ENCODE measurements around the gene FOXO3.

Gene FOXO3

DNA sequence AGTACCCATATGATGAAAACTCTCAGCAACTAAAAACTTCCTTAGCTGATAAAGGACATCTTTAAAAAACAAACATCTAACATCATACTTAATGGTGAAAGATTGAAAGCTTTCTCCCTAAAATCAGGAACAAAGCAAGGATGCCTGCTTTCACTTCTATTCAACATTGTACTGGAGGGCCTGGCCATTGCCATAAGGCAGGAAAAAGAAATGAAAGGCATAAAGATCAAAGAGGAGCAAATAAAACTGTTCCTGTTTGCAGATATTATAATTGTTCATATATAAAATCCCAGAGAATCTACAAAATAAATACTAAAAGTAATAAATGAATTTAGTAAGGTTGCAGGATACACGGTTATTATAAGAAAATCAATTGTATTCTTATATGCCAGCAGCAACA is 162.9 kb downstream of the FOXO3 start:
- WGBS (ENCODE audit: extremely low coverage, insufficient coverage, low lambda C conversion rate) = no CpG with 5 or more reads among the region's 1 CpG

GRCh38 chr6:108726726-108727339 is 166.1 kb downstream of the FOXO3 start:
- no peak overlapping the region for H3K27ac ChIP-seq (ENCODE audit: low read depth, low read length)
- H2BK5ac ChIP-seq (ENCODE audit: low read length) = no peak overlapping the region
- H3K23ac ChIP-seq (ENCODE audit: low read length) = no peak overlapping the region
- H3K4me3 ChIP-seq (ENCODE audit: low read length) = no peak overlapping the region
- no peaks in the 10 kb centered on the region for H3K4me1 ChIP-seq (ENCODE audit: control insufficient read depth, low read depth, low read length)
- H3K79me2 ChIP-seq (ENCODE audit: control insufficient read depth, insufficient read depth, low read length) = no peaks in the 10 kb centered on the region
- H3K79me1 ChIP-seq (ENCODE audit: low read length) = no peaks in the 10 kb centered on the region
- no peak overlapping the region for H2AK5ac ChIP-seq (ENCODE audit: low read length)
- H4K8ac ChIP-seq (ENCODE audit: low read depth, low read length) = no peak overlapping the region
- H3K27me3 ChIP-seq (ENCODE audit: insufficient read depth, low read length, poor library complexity) = no peaks in the 10 kb centered on the region
- no peak overlapping the region for H3K18ac ChIP-seq (ENCODE audit: low read length)
- no peak overlapping the region for H2BK120ac ChIP-seq (ENCODE audit: low read depth, low read length)
- H2BK15ac ChIP-seq (replicated peaks; ENCODE audit: low read depth) = no peak overlapping the region
- no peak overlapping the region for H3K4ac ChIP-seq (ENCODE audit: low read depth, low read length)
- no peak overlapping the region for H3K9ac ChIP-seq (ENCODE audit: low read length)
- no peak for DNase-seq
- no peak overlapping the region for H3K56ac ChIP-seq (ENCODE audit: low read length)
- H3K4me2 ChIP-seq (ENCODE audit: low read length) = no peak overlapping the region
- no peaks in the 10 kb centered on the region for H3K36me3 ChIP-seq (ENCODE audit: control insufficient read depth, insufficient read depth, low read length)
- H4K5ac ChIP-seq (ENCODE audit: low read length) = no peak overlapping the region
- no CpG with 5 or more reads among the region's 7 CpGs for WGBS (ENCODE audit: extremely low coverage, insufficient coverage, low lambda C conversion rate)

More for the DNA sequence above, 162.9 kb downstream of the FOXO3 start:
- no peaks in the 10 kb centered on the region for H3K79me2 ChIP-seq (ENCODE audit: control insufficient read depth, insufficient read depth, low read length)
- no peak for DNase-seq
- H2BK15ac ChIP-seq (replicated peaks; ENCODE audit: low read depth) = no peak overlapping the region
- H3K23ac ChIP-seq (ENCODE audit: low read length) = no peak overlapping the region
- no peaks in the 10 kb centered on the region for H3K79me1 ChIP-seq (ENCODE audit: low read length)
- H2AK5ac ChIP-seq (ENCODE audit: low read length) = no peak overlapping the region
- H3K4me3 ChIP-seq (ENCODE audit: low read length) = no peak overlapping the region
- no peak overlapping the region for H3K4ac ChIP-seq (ENCODE audit: low read depth, low read length)
- H2BK120ac ChIP-seq (ENCODE audit: low read depth, low read length) = no peak overlapping the region
- H3K9ac ChIP-seq (ENCODE audit: low read length) = no peak overlapping the region
- no peak overlapping the region for H4K5ac ChIP-seq (ENCODE audit: low read length)
- no peak overlapping the region for H3K56ac ChIP-seq (ENCODE audit: low read length)
- H3K36me3 ChIP-seq (ENCODE audit: control insufficient read depth, insufficient read depth, low read length) = no peaks in the 10 kb centered on the region
- no peaks in the 10 kb centered on the region for H3K27me3 ChIP-seq (ENCODE audit: insufficient read depth, low read length, poor library complexity)
- H3K18ac ChIP-seq (ENCODE audit: low read length) = no peak overlapping the region
- no peak overlapping the region for H3K4me2 ChIP-seq (ENCODE audit: low read length)
- H2BK5ac ChIP-seq (ENCODE audit: low read length) = no peak overlapping the region
- no peak overlapping the region for H3K27ac ChIP-seq (ENCODE audit: low read depth, low read length)
- H4K8ac ChIP-seq (ENCODE audit: low read depth, low read length) = no peak overlapping the region
- H3K4me1 ChIP-seq (ENCODE audit: control insufficient read depth, low read depth, low read length) = no peaks in the 10 kb centered on the region

DNA sequence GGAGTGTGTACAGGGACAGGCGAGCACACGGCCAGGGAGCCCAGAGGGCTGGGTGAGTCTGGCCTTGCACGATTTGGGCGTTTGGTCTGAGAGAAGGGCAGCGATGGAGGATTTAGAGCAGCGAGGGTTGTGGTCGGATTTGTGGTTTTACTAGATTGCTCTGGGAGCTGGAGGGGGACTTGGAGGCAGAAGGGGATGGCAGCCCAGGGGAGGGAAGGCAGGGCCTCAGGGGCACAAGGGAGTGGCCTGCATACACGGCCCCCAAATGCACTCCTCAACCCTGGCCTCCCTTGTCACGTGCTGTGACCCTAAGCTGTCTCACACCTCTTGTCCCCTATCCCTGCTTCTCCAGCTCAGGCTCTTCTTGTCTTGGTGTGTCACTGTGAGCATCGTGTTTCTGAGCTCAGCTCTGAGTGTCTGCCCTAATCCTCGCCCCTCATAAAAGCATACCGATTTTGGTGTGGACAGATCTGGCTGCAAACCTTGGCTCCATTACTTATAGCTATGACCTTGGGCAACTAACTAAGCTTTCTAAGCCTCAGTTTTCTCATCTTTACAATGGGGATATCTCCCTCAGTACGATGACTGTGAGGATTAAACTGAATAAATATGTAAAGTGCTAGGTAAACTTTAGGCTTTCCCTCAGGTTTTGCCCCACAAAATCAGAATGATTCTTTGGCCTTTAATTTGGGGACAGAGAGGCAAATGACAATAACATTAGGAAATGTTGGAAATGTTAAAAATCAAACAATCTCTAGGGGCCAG is 167.4 kb downstream of the FOXO3 start:
- Histone ChIP-seq H4K8ac (ENCODE audit: low read depth, low read length) (no peak overlapping the region), H3K56ac (ENCODE audit: low read length) (no peak overlapping the region), H2BK120ac (ENCODE audit: low read depth, low read length) (no peak overlapping the region), H3K36me3 (ENCODE audit: control insufficient read depth, insufficient read depth, low read length) (no peaks in the 10 kb centered on the region), H4K5ac (ENCODE audit: low read length) (no peak overlapping the region), H2BK15ac (replicated peaks; ENCODE audit: low read depth) (no peak overlapping the region), H3K4me2 (ENCODE audit: low read length) (no peak overlapping the region), H3K27ac (ENCODE audit: low read depth, low read length) (no peak overlapping the region), H3K27me3 (ENCODE audit: insufficient read depth, low read length, poor library complexity) (no peaks in the 10 kb centered on the region), H3K4ac (ENCODE audit: low read depth, low read length) (no peak overlapping the region), H3K79me2 (ENCODE audit: control insufficient read depth, insufficient read depth, low read length) (no peaks in the 10 kb centered on the region), H3K18ac (ENCODE audit: low read length) (no peak overlapping the region), H2BK5ac (ENCODE audit: low read length) (no peak overlapping the region), H3K79me1 (ENCODE audit: low read length) (no peaks in the 10 kb centered on the region), H3K4me1 (ENCODE audit: control insufficient read depth, low read depth, low read length) (no peaks in the 10 kb centered on the region), H2AK5ac (ENCODE audit: low read length) (no peak overlapping the region), H3K4me3 (ENCODE audit: low read length) (no peak overlapping the region), H3K9ac (ENCODE audit: low read length) (no peak overlapping the region), H3K23ac (ENCODE audit: low read length) (no peak overlapping the region)
- no CpG with 5 or more reads among the region's 13 CpGs for WGBS (ENCODE audit: extremely low coverage, insufficient coverage, low lambda C conversion rate)
- no peak for DNase-seq

- Histone ChIP-seq H3K18ac (ENCODE audit: low read length) (no peak overlapping the region), H3K9ac (ENCODE audit: low read length) (no peak overlapping the region), H3K4ac (ENCODE audit: low read depth, low read length) (no peak overlapping the region), H3K4me2 (ENCODE audit: low read length) (no peak overlapping the region), H3K27ac (ENCODE audit: low read depth, low read length) (no peak overlapping the region), H3K79me1 (ENCODE audit: low read length) (no peaks in the 10 kb centered on the region), H2AK5ac (ENCODE audit: low read length) (no peak overlapping the region), H3K79me2 (ENCODE audit: control insufficient read depth, insufficient read depth, low read length) (no peaks in the 10 kb centered on the region), H4K8ac (ENCODE audit: low read depth, low read length) (no peak overlapping the region), H3K36me3 (ENCODE audit: control insufficient read depth, insufficient read depth, low read length) (no peaks in the 10 kb centered on the region), H2BK15ac (replicated peaks; ENCODE audit: low read depth) (no peak overlapping the region), H3K56ac (ENCODE audit: low read length) (no peak overlapping the region), H2BK5ac (ENCODE audit: low read length) (no peak overlapping the region), H2BK120ac (ENCODE audit: low read depth, low read length) (no peak overlapping the region), H3K4me1 (ENCODE audit: control insufficient read depth, low read depth, low read length) (no peaks in the 10 kb centered on the region), H3K23ac (ENCODE audit: low read length) (no peak overlapping the region), H3K27me3 (ENCODE audit: insufficient read depth, low read length, poor library complexity) (no peaks in the 10 kb centered on the region), H4K5ac (ENCODE audit: low read length) (no peak overlapping the region), H3K4me3 (ENCODE audit: low read length) (no peak overlapping the region)
- no peak for DNase-seq
- no CpG with 5 or more reads among the region's 7 CpGs for WGBS (ENCODE audit: extremely low coverage, insufficient coverage, low lambda C conversion rate)
Observed at GRCh38 chr6:108728826-108729225, 168.1 kb downstream of the FOXO3 start.

DNA sequence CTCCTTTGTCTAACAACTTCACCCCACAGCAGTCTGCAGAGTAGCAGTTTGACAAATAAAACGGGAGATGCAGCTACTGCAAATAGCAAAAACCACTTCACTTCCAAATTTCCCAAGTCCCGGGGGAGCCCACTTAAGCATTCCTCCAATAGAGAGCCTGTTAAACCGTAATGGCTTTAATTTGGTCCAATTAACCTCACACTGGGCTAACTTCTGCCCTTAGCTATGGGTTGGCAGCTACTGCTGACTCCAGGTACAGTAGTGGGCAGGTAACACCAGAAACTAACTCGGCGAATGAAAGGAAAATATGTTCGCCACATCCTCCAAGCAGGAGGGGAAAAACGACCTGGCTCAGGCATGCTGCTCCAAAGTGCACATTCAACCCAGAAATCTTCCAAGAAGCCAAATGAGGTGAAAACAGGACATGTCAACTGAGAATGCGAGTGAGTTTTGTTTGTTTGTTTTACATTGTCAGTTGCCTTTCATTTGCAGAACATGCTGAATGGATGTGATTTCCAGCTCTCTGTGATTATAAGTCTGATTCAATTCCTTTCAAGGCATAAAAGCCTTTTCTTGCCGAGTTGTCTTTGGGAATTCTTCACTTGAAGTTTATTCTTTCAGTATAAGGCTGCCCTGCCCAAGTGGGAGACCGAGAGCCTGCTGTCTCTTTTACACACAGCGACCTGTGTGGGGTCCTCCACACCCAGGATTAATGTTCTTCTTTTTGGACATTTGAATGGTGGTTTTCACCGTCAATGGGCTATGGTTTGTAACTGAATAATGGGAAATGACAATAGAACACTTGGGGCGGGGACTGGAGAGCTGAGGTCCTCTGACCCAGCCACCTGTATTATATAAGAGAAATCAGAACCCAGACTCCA is 170.2 kb downstream of the FOXO3 start:
- Histone ChIP-seq H3K56ac (ENCODE audit: low read length) (no peak overlapping the region), H3K79me1 (ENCODE audit: low read length) (no peaks in the 10 kb centered on the region), H3K4me1 (ENCODE audit: control insufficient read depth, low read depth, low read length) (no peaks in the 10 kb centered on the region), H3K36me3 (ENCODE audit: control insufficient read depth, insufficient read depth, low read length) (no peaks in the 10 kb centered on the region), H3K27ac (ENCODE audit: low read depth, low read length) (no peak overlapping the region), H2BK120ac (ENCODE audit: low read depth, low read length) (no peak overlapping the region), H3K9ac (ENCODE audit: low read length) (no peak overlapping the region), H3K4ac (ENCODE audit: low read depth, low read length) (no peak overlapping the region), H3K23ac (ENCODE audit: low read length) (no peak overlapping the region), H3K18ac (ENCODE audit: low read length) (no peak overlapping the region), H2BK15ac (replicated peaks; ENCODE audit: low read depth) (no peak overlapping the region), H3K4me3 (ENCODE audit: low read length) (no peak overlapping the region), H3K27me3 (ENCODE audit: insufficient read depth, low read length, poor library complexity) (no peaks in the 10 kb centered on the region), H2AK5ac (ENCODE audit: low read length) (no peak overlapping the region), H4K5ac (ENCODE audit: low read length) (no peak overlapping the region), H3K79me2 (ENCODE audit: control insufficient read depth, insufficient read depth, low read length) (no peaks in the 10 kb centered on the region), H2BK5ac (ENCODE audit: low read length) (no peak overlapping the region), H4K8ac (ENCODE audit: low read depth, low read length) (no peak overlapping the region), H3K4me2 (ENCODE audit: low read length) (no peak overlapping the region)
- WGBS (ENCODE audit: extremely low coverage, insufficient coverage, low lambda C conversion rate) = no CpG with 5 or more reads among the region's 13 CpGs
- no peak for DNase-seq

Measured in mesendoderm (in vitro differentiated cells).